ENCODE data around the gene ARHGAP30.

ARHGAP30 gene

GRCh38 chr1:161013488-161014230 lies 56.0 kb downstream of the ARHGAP30 start:
- peak; percentile 35 for DNase-seq (ENCODE audit: low read depth)

GRCh38 chr1:161013131-161013487 lies 56.6 kb downstream of the ARHGAP30 start:
- DNase-seq (ENCODE audit: low read depth), result no peak

GRCh38 chr1:161012420-161012819 lies 57.3 kb downstream of the ARHGAP30 start:
- no peak for DNase-seq (ENCODE audit: low read depth)

- no peak for DNase-seq (ENCODE audit: low read depth)
These were observed 60.0 kb downstream of the ARHGAP30 start for GRCh38 chr1:161009602-161010211.

GRCh38 chr1:161008869-161009510 lies 60.7 kb downstream of the ARHGAP30 start:
- DNase-seq (ENCODE audit: low read depth), result no peak

GRCh38 chr1:161007369-161007768 lies 62.3 kb downstream of the ARHGAP30 start:
- no peak for DNase-seq (ENCODE audit: low read depth)

- no peak for DNase-seq (ENCODE audit: low read depth)
These were observed 63.1 kb downstream of the ARHGAP30 start for GRCh38 chr1:161006563-161006962.

- no peak for DNase-seq (ENCODE audit: low read depth)
These were observed 68.2 kb downstream of the ARHGAP30 start for GRCh38 chr1:161001525-161001924.

GRCh38 chr1:161000736-161001480 lies 68.8 kb downstream of the ARHGAP30 start:
- DNase-seq (ENCODE audit: low read depth), result no peak

- DNase-seq (ENCODE audit: low read depth), result no peak
These were observed 70.3 kb downstream of the ARHGAP30 start for GRCh38 chr1:160999376-160999775.

- peak; percentile 10 for DNase-seq (ENCODE audit: low read depth)
These were observed 72.2 kb downstream of the ARHGAP30 start for GRCh38 chr1:160997323-160998038.
